Measurements from ENCODE around the gene ACIN1.

Gene ACIN1

DNA sequence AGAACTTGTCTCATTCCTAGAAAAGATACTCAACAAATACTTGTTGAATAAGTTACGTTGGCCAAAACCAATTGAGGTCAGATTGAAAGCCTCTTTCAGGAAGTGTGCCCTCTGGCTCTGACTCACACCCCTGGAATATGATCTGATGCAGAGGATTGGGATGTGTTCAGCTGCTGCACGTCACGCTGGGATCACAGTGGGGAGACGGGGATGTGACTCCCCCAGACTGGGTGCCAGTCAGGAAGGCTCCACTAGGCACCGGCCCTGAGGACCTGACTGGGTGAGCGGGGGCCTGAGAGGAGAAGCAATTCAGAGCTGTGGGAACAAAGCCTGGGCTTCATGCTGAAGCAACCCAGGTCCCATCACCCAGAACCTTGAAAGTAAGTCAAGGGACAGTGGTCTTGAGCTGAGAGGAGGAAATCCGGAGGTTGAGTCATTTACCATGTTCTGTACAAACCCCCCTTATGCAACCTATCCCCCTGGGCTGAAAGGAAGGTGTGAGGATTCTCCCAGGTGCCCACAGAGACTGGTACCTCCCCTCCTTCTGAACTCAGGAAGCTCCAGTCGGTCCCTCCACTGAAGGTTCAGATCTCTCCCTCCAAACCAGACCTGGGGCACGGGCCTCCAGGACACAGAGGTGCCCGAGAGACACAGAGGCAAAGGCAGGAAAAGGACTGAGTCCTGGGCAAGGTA is 20.2 kb upstream of the ACIN1 start:
- POLR2A ChIA-PET, result interaction anchor here (1.0 to 1.4 kb wide), 2 partner anchors 20 to 69 kb away, joined by 3 to 6 read pairs; partner anchors contain the start of genes C14orf119 and SLC7A8
- TF ChIP-seq, protein P1, sequence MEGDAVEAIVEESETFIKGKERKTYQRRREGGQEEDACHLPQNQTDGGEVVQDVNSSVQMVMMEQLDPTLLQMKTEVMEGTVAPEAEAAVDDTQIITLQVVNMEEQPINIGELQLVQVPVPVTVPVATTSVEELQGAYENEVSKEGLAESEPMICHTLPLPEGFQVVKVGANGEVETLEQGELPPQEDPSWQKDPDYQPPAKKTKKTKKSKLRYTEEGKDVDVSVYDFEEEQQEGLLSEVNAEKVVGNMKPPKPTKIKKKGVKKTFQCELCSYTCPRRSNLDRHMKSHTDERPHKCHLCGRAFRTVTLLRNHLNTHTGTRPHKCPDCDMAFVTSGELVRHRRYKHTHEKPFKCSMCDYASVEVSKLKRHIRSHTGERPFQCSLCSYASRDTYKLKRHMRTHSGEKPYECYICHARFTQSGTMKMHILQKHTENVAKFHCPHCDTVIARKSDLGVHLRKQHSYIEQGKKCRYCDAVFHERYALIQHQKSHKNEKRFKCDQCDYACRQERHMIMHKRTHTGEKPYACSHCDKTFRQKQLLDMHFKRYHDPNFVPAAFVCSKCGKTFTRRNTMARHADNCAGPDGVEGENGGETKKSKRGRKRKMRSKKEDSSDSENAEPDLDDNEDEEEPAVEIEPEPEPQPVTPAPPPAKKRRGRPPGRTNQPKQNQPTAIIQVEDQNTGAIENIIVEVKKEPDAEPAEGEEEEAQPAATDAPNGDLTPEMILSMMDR (IDR thresholded peaks at IDR 0.05; ENCODE audit: insufficient read depth, low read length, missing control alignments), result no peak
- CTCF ChIA-PET, result interaction anchor here (0.6 to 20.1 kb wide), 9 partner anchors 10 to 129 kb away, joined by 3 to 1439 read pairs (median 133); partner anchors contain the start of genes ACIN1, C14orf119, CDH24 and SLC7A8
- H3K4me3 ChIP-seq (ENCODE audit: low read depth, low read length), result 0 out of 2 replicates have a peak overlapping the region, but pooled peaks have one; percentile 20
- DNase-seq (ENCODE audit: low read depth, low spot score), result peak; percentile 97

DNA sequence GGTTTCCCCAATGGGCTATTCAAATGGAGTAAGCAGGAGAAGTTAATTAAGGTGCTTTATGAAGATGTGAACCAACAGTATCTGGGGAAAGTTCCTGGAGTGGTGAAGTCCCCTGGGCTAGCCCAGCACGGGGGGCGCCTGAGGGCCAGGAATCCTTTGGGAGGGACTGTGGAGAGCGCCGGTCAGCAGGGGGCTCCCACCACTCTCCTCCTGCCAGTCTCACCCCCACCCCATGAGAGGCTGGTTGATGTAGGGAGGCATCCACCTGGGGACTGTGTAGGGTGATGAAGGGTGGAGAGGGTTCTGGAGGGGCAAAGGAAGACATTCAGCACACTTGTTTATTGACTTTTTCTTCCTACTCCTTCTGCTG is 19.7 kb upstream of the ACIN1 start:
- no peak overlapping the region for H3K4me3 ChIP-seq (ENCODE audit: low read depth, low read length)
- no peak for DNase-seq (ENCODE audit: low read depth, low spot score)
- ChIA-PET CTCF (interaction anchor here (6.8 to 20.1 kb wide), 6 partner anchors 16 to 130 kb away, joined by 133 to 1439 read pairs (median 200); partner anchors contain the start of genes ACIN1, AJUBA, C14orf119 and CDH24), POLR2A (interaction anchor here (1.0 to 1.4 kb wide), 2 partner anchors 19 to 70 kb away, joined by 3 to 6 read pairs; partner anchors contain the start of genes C14orf119 and SLC7A8)
- TF ChIP-seq, protein P1 (IDR thresholded peaks at IDR 0.05; ENCODE audit: insufficient read depth, low read length, missing control alignments), result peak; percentile 7

DNA sequence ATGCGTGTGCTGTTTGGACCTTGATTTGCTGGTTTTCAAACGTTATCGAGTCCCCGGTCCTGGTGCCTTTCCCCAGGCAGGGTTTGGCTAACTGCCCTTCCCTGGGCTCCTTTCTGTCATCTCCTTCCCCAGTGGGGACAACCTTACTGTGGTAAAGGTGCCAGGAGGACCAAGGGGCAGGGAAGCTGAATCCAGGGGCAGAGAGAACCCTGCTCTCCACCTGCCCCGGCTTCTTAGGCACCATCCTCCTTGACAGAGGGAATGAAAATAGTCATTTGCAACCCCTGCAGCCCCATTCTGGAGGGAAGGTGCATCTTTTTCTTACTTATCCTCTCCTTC is 19.2 kb upstream of the ACIN1 start:
- no peak overlapping the region for H3K4me3 ChIP-seq (ENCODE audit: low read depth, low read length)
- POLR2A ChIA-PET, result no interaction called here
- TF ChIP-seq, protein P1 (IDR thresholded peaks at IDR 0.05; ENCODE audit: insufficient read depth, low read length, missing control alignments), result no peak
- CTCF ChIA-PET, result interaction anchor here (1.2 to 20.1 kb wide), 7 partner anchors 16 to 141 kb away, joined by 5 to 1439 read pairs (median 187); partner anchors contain the start of genes ACIN1, AJUBA, C14orf119 and CDH24
- no peak for DNase-seq (ENCODE audit: low read depth, low spot score)

DNA sequence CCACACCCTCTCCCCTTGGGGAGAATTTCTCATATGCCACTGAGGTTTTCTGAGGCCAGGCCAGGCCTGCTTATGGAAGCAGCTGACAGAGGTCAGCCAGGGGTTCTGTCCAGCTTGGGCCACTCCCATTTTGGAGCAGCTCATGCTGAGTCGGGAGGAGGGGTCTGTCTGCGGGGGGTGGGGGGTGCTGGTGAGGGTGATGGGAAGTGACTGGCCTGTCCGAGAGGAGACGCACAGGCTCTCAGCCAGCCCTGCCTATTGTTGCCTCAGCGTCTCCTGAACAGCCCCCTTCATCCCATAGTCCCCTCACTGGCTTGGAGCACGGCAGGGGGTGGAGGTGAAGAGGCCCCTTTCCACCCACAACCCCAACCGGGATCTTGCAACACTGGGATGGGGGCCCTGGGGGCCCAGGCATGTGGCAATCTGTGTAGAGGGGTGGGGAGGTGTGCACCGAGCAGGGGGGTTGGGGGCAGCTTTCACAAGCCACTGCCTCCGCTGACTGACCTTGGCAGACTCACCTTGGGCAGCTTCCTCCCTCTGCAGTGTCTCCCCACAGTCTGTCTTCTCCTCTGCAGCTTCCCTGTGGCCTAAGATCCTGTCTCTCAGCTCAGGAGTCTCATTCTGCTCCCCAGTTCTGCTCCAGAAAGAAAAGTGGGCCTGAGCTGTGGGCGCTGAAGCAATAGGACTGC is 18.6 kb upstream of the ACIN1 start:
- H3K4me3 ChIP-seq (ENCODE audit: low read depth, low read length), result no peak overlapping the region
- CTCF ChIA-PET, result interaction anchor here (0.7 to 20.1 kb wide), 16 partner anchors 8 to 557 kb away, joined by 3 to 1439 read pairs (median 7); partner anchors contain the start of genes ACIN1, AJUBA, C14orf119 and CDH24
- TF ChIP-seq, protein P1 (IDR thresholded peaks at IDR 0.05; ENCODE audit: insufficient read depth, low read length, missing control alignments), result no peak
- POLR2A ChIA-PET, result interaction anchor here (0.5 kb wide), 1 partner anchor 17 kb away, joined by 3 read pairs; no protein-coding TSS in a partner anchor
- no peak for DNase-seq (ENCODE audit: low read depth, low spot score)

DNA sequence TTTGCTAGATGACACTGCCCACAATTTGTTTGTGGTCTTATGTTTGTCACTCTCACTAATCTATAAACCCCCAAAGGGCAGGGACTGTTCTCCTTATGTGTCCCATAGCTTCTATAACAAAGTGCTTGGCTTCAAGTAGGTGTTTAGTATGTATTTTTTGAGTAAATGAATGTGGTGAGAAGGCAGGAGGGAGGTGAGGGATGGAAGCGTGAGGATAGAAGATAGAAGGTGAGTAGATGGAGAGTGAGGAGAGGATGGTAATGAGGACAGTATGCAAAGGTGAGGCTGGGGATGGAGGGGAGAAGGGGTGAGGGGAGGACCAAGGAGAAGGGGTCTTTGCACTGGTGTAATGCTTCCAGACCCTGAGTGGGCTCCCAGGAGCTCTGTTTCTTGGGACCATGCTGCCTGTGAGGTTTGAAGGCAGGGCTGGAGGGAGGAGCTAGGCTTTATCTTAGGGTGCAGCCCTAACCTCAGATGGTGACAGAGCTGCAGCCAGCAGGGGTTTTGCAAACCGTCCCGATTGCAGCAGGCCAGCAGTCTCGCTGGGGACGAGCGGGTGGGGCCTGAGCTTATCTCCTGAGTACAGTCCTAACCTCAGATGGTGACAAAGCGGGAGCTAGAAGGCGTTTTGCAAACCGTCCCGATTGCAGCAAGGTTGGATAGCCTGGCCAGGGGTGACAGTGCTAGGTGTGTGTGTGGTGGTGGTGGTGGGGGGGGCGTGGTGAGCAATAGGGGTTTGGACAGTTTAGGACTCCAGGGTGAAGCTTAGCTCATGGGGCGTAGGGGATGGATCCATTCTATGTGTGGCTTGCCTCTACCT is 17.6 kb upstream of the ACIN1 start:
- TF ChIP-seq, protein P1 (IDR thresholded peaks at IDR 0.05; ENCODE audit: insufficient read depth, low read length, missing control alignments), result no peak
- POLR2A ChIA-PET, result interaction anchor here (0.5 kb wide), 1 partner anchor 16 kb away, joined by 3 read pairs; no protein-coding TSS in a partner anchor

More for the DNA sequence above, 17.6 kb upstream of the ACIN1 start:
- no peak overlapping the region for H3K4me3 ChIP-seq (ENCODE audit: low read depth, low read length)
- CTCF ChIA-PET, result interaction anchor here (0.7 to 20.1 kb wide), 19 partner anchors 8 to 556 kb away, joined by 3 to 1439 read pairs (median 7); partner anchors contain the start of genes ACIN1, AJUBA, C14orf119 and CDH24
- DNase-seq (ENCODE audit: low read depth, low spot score), result no peak
